Mesenchymal stem cell (in vitro differentiated cells and primary cell): ENCODE measurements around the gene NR4A1.
A peak's percentile ranks its signal among the peaks of the same experiment; 100 is the strongest.

Source experiments
- DNase-seq: peaks from one replicate; pipeline ENCODE4 v3.0.0-alpha.2; 2013
- H2AFZ ChIP-seq: one replicate; pipeline ENCODE4 v1.6.1; 2013; ENCODE audit warnings: low read depth, mild to moderate bottlenecking, control low read depth, inconsistent platforms, low read length, moderate library complexity
- H2AK5ac ChIP-seq: 2 replicates; pipeline ENCODE4 v1.6.1; 2013; ENCODE audit warnings: low read length, moderate library complexity, mild to moderate bottlenecking, inconsistent platforms; ENCODE audit not compliant: severe bottlenecking
- H2BK120ac ChIP-seq: one replicate; pipeline ENCODE4 v1.6.1; 2013; ENCODE audit warnings: low read depth, mild to moderate bottlenecking, inconsistent platforms, low read length, moderate library complexity
- H2BK12ac ChIP-seq, 2 experiments: one replicate each; pipeline ENCODE4 v1.6.1; 2013; ENCODE audit warnings: inconsistent platforms in 2 of 2, low read length in 2 of 2, mild to moderate bottlenecking in 2 of 2, moderate library complexity in 2 of 2, control low read depth in 1 of 2
- H2BK15ac ChIP-seq: one replicate; pipeline ENCODE4 v1.6.1; 2013; ENCODE audit warnings: mild to moderate bottlenecking, low read depth, inconsistent platforms; ENCODE audit not compliant: poor library complexity, severe bottlenecking
- H2BK5ac ChIP-seq: 2 replicates; pipeline ENCODE4 v1.6.1; 2013; ENCODE audit warnings: low read depth, mild to moderate bottlenecking, low read length, control low read depth, inconsistent platforms; ENCODE audit not compliant: poor library complexity, severe bottlenecking
- H3K14ac ChIP-seq, 2 experiments: one replicate each; pipeline ENCODE4 v1.6.1; 2013; ENCODE audit warnings: inconsistent platforms in 2 of 2, low read length in 2 of 2, control low read depth in 1 of 2, mild to moderate bottlenecking in 1 of 2, moderate library complexity in 1 of 2
- H3K18ac ChIP-seq, 2 experiments: one replicate each; pipeline ENCODE4 v1.6.1; 2013; ENCODE audit warnings: inconsistent platforms in 2 of 2, low read length in 2 of 2, control low read depth in 1 of 2, low read depth in 1 of 2, mild to moderate bottlenecking in 1 of 2
- H3K23ac ChIP-seq, 2 experiments: one replicate each; pipeline ENCODE4 v1.6.1; 2013; ENCODE audit warnings: inconsistent platforms in 2 of 2, low read length in 2 of 2, mild to moderate bottlenecking in 2 of 2, moderate library complexity in 2 of 2, control low read depth in 1 of 2
- H3K27ac ChIP-seq: 2 replicates; pipeline ENCODE4 v1.5.1; 2013; ENCODE audit warnings: mild to moderate bottlenecking, moderate library complexity, low read length, control low read depth, inconsistent platforms; ENCODE audit not compliant: poor library complexity, severe bottlenecking
- H3K27me3 ChIP-seq, 2 experiments: 2 replicates each; pipeline versions ENCODE4 v1.6.1 to v1.7.0; 2013; ENCODE audit warnings: low read length in 2 of 2, mild to moderate bottlenecking in 2 of 2, moderate library complexity in 2 of 2, control low read depth in 1 of 2, inconsistent platforms in 1 of 2; ENCODE audit not compliant: control insufficient read depth in 1 of 2, insufficient read depth in 1 of 2
- H3K36me3 ChIP-seq, 2 experiments: 2 replicates each; pipeline versions ENCODE4 v1.6.1 to v1.7.0; 2013; ENCODE audit warnings: low read length in 2 of 2, control low read depth in 1 of 2, inconsistent platforms in 1 of 2, low read depth in 1 of 2, mild to moderate bottlenecking in 1 of 2; ENCODE audit not compliant: insufficient read depth in 2 of 2, control insufficient read depth in 1 of 2
- H3K4ac ChIP-seq, 2 experiments: one replicate each; pipeline ENCODE4 v1.6.1; 2013; ENCODE audit warnings: inconsistent platforms in 2 of 2, low read length in 2 of 2, mild to moderate bottlenecking in 2 of 2, moderate library complexity in 2 of 2, control low read depth in 1 of 2, low read depth in 1 of 2
- H3K4me1 ChIP-seq: 2 replicates; pipeline ENCODE4 v1.6.1; 2013; ENCODE audit warnings: low read depth, low read length, control low read depth; ENCODE audit not compliant: control insufficient read depth, insufficient read depth
- H3K4me2 ChIP-seq: 2 replicates; pipeline ENCODE4 v1.6.1; 2013; ENCODE audit warnings: low read length, mild to moderate bottlenecking, inconsistent platforms; ENCODE audit not compliant: poor library complexity, severe bottlenecking
- H3K4me3 ChIP-seq, 2 experiments: 2 replicates each; pipeline versions ENCODE4 v1.5.1 to v1.7.0; 2013; ENCODE audit warnings: low read length in 2 of 2, mild to moderate bottlenecking in 2 of 2, control low read depth in 1 of 2, low read depth in 1 of 2; ENCODE audit not compliant: insufficient read depth in 1 of 2
- H3K79me1 ChIP-seq: replicated peaks from 2 replicates; pipeline ENCODE4 v1.6.1; 2013; ENCODE audit warnings: mild to moderate bottlenecking, control low read depth, low read length, inconsistent platforms; ENCODE audit not compliant: poor library complexity, severe bottlenecking
- H3K9ac ChIP-seq: 2 replicates; pipeline ENCODE4 v1.7.0; 2013; ENCODE audit warnings: mild to moderate bottlenecking, low read length, moderate library complexity
- H3K9me3 ChIP-seq: 2 replicates; pipeline ENCODE4 v1.7.0; 2013; ENCODE audit warnings: mild to moderate bottlenecking, low read length; ENCODE audit not compliant: control insufficient read depth
- H4K8ac ChIP-seq: one replicate; pipeline ENCODE4 v1.6.1; 2013; ENCODE audit warnings: inconsistent platforms, mild to moderate bottlenecking, low read length, moderate library complexity
- H4K91ac ChIP-seq: one replicate; pipeline ENCODE4 v1.6.1; 2013; ENCODE audit warnings: mild to moderate bottlenecking, low read length, inconsistent platforms
- WGBS: methylation state at CpG from one replicate; pipeline ENCODE4 v1.1.7; 2013; ENCODE audit warnings: mixed read lengths; 5-methylcytosine and 5-hydroxymethylcytosine counted together

Gene NR4A1

GRCh38 chr12:52060498-52061177, 9.4 kb downstream of the NR4A1 start:
- H3K27me3 ChIP-seq, result no peaks in the 10 kb centered on the region

GRCh38 chr12:52061470-52062166, 10.4 kb downstream of the NR4A1 start:
- no peak overlapping the region for H3K4me2 ChIP-seq
- no peak overlapping the region for H4K8ac ChIP-seq
- no peak overlapping the region for H3K9ac ChIP-seq
- H2AFZ ChIP-seq, result no peak overlapping the region
- no peak overlapping the region for H2AK5ac ChIP-seq
- H3K36me3 ChIP-seq, result peaks cover 0 to 16% of the 10 kb centered on the region in 2 experiments
- H3K27me3 ChIP-seq, result peaks cover 0 to 4% of the 10 kb centered on the region in 2 experiments
- no peaks in the 10 kb centered on the region for H3K9me3 ChIP-seq
- peaks cover 4% of the 10 kb centered on the region for H3K4me1 ChIP-seq
- no peak overlapping the region for H3K27ac ChIP-seq
- H3K23ac ChIP-seq, result no peak overlapping the region
- no peak overlapping the region for H2BK5ac ChIP-seq
- no peak overlapping the region for H4K91ac ChIP-seq
- H2BK120ac ChIP-seq, result no peak overlapping the region
- 86% methylated on average over 10 of the region's 12 CpGs for WGBS
- H3K18ac ChIP-seq, result no peak overlapping the region
- no peak overlapping the region for H2BK15ac ChIP-seq
- H2BK12ac ChIP-seq, result no peak overlapping the region
- no peak overlapping the region for H3K4me3 ChIP-seq
- peak; percentile 54 for DNase-seq
- H3K14ac ChIP-seq, result no peak overlapping the region
- H3K79me1 ChIP-seq, result no peaks in the 10 kb centered on the region
- no peak overlapping the region for H3K4ac ChIP-seq

More at GRCh38 chr12:52060498-52061177, 9.4 kb downstream of the NR4A1 start:
- Histone ChIP-seq H2BK15ac (no peak overlapping the region), H4K8ac (peak overlapping the region; percentile 32), H3K4ac (no peak overlapping the region), H3K23ac (no peak overlapping the region), H3K9ac (no peak overlapping the region), H3K36me3 (peaks cover 0 to 16% of the 10 kb centered on the region in 2 experiments), H3K4me1 (peaks cover 4% of the 10 kb centered on the region), H2BK12ac (no peak overlapping the region), H2BK5ac (no peak overlapping the region), H2BK120ac (no peak overlapping the region), H3K79me1 (no peaks in the 10 kb centered on the region), H3K4me2 (no peak overlapping the region), H3K18ac (no peak overlapping the region), H4K91ac (peak overlapping the region; percentile 34), H3K14ac (no peak overlapping the region), H2AK5ac (no peak overlapping the region), H2AFZ (no peak overlapping the region), H3K9me3 (no peaks in the 10 kb centered on the region), H3K27ac (no peak overlapping the region), H3K4me3 (no peak overlapping the region)
- WGBS, result 91% methylated on average over 8 of the region's 14 CpGs
- DNase-seq, result peak; percentile 77

- H3K4me3 ChIP-seq, result no peak overlapping the region
- H2BK120ac ChIP-seq, result no peak overlapping the region
- peak; percentile 24 for DNase-seq
- peak overlapping the region in 1 of 2 experiments; percentile 66 for H3K14ac ChIP-seq
- no peak overlapping the region for H3K4me2 ChIP-seq
- H3K27me3 ChIP-seq, result peaks cover 0 to 8% of the 10 kb centered on the region in 2 experiments
- H3K18ac ChIP-seq, result no peak overlapping the region
- no peaks in the 10 kb centered on the region for H3K79me1 ChIP-seq
- H2BK5ac ChIP-seq, result no peak overlapping the region
- no peak overlapping the region for H2AFZ ChIP-seq
- H3K36me3 ChIP-seq, result peaks cover 0 to 12% of the 10 kb centered on the region in 2 experiments
- no peak overlapping the region for H4K91ac ChIP-seq
- H3K23ac ChIP-seq, result no peak overlapping the region
- H2BK12ac ChIP-seq, result no peak overlapping the region
- 73% methylated on average over 6 of the region's 6 CpGs for WGBS
- H2BK15ac ChIP-seq, result no peak overlapping the region
- H2AK5ac ChIP-seq, result no peak overlapping the region
- H3K9ac ChIP-seq, result no peak overlapping the region
- H3K27ac ChIP-seq, result no peak overlapping the region
- H3K4me1 ChIP-seq, result peaks cover 4% of the 10 kb centered on the region
- H3K4ac ChIP-seq, result no peak overlapping the region
- H3K9me3 ChIP-seq, result no peaks in the 10 kb centered on the region
- no peak overlapping the region for H4K8ac ChIP-seq
These were observed 11.2 kb downstream of the NR4A1 start for GRCh38 chr12:52062167-52063081.
